Astrocyte of the cerebellum (primary cell): ENCODE measurements around the gene EARS2.

ENCODE experiments used
- DNase-seq: peaks from one replicate; pipeline ENCODE4 v3.0.0-alpha.2; 2011; ENCODE audit warnings: low read depth
- H3K4me3 ChIP-seq: 2 replicates; pipeline ENCODE4 v1.5.1; 2011; ENCODE audit warnings: mild to moderate bottlenecking, low read depth, low read length, moderate library complexity
- in situ Hi-C: cut with HindIII; loops from 2 replicates; pipeline ENCODE4 v1.10.0; 2017; ENCODE audit warnings: low sequenced_read_pairs
- TF ChIP-seq, protein P1 (sequence below): IDR thresholded peaks from 2 replicates; pipeline ENCODE4 v1.5.1; 2012; ENCODE audit warnings: low read length, low read depth, moderate library complexity, mild to moderate bottlenecking; ENCODE audit errors: missing control alignments

Gene EARS2

DNA sequence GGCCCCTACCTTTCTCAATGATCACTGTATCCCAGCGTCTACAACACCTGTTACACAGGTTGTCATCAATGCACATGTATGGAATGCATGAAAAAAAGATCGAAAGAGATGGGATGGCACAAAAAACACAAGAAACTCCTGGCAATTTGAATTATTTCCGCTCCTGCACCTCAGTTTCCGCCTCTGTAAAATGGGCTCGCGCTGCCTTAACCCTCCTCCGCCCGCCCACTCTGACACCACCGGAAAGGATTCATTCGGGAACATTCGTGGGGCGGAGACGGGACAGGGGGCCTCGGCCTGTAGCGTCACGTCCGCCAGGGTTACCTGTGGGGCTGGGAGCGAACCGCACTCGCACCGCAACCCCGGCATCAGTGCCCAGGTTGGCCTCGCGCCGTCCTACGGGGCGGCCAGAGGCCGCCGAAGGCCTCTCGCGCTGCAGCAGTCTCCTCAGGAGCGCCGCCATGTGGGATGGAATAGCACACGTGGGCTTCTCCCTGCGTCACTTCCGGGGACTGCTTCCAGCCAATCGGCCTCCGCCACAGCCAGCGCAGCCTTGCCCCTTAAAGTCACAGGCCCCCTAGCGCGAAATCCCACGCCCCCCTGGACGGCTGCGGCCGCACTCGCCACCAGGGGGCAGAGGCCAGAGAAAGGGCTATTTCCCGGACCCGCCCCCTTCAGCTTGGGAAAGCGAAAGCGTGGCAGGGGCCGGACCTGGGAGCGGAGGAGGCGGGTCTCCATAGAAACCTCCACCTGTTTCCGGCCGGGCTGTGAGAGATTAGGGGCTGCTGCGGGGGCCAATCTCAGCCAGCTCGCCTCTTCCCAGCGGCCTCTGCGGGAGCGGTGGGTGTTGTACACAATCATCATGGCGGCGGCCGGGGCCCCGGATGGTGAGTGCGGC is at the start of gene EARS2, which contains the start of gene UBFD1:
Gene EARS2 (minus strand): TSS at position 470 of the 898 bp plus-strand sequence. CDS start 7 bp downstream, at position 463.
Gene UBFD1 (plus strand): TSS at position 847 of the 898 bp plus-strand sequence. CDS start 16 bp downstream, at position 863.
- in situ Hi-C loops = no loop called here
- peak; percentile 94 for DNase-seq

DNA sequence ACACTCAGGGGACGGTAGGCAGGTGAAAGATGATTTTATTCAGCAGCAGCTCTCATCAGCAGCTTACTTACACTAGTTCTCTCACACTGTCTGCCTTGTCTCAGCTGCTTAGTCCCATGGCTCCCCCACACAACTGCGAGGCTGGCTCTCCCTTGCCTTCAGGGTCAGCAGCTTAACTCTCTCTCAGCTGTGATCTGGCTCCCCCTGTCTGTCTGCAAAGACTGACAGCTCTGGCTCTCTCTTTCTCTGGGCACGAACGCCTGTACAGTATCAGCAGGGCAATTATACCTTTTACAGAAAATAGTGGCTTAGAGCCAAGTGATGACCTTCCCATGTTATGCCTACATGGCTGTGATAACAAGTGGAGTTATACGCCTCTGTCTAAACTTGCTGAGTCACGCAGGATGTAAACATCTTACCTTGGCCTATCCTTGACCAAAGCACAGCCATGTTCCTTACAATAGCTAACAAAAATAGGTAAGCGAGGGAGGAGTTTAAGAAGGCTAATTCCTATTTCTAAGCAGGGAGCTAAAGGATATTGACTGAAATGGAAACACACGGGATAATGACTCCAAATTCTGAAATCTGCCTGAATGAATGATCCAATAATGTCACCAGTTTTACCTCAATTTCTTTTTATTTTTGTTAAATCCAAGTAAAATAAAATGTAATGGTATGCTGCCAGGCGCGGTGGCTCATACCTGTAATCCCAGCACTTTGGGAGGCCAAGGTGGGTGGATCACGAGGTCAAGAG is 40.0 kb upstream of the EARS2 start:
- DNase-seq = no peak
- no peak overlapping the region for H3K4me3 ChIP-seq
- TF ChIP-seq, protein P1, sequence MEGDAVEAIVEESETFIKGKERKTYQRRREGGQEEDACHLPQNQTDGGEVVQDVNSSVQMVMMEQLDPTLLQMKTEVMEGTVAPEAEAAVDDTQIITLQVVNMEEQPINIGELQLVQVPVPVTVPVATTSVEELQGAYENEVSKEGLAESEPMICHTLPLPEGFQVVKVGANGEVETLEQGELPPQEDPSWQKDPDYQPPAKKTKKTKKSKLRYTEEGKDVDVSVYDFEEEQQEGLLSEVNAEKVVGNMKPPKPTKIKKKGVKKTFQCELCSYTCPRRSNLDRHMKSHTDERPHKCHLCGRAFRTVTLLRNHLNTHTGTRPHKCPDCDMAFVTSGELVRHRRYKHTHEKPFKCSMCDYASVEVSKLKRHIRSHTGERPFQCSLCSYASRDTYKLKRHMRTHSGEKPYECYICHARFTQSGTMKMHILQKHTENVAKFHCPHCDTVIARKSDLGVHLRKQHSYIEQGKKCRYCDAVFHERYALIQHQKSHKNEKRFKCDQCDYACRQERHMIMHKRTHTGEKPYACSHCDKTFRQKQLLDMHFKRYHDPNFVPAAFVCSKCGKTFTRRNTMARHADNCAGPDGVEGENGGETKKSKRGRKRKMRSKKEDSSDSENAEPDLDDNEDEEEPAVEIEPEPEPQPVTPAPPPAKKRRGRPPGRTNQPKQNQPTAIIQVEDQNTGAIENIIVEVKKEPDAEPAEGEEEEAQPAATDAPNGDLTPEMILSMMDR = no peak
- in situ Hi-C loops = no loop called here

More for the DNA sequence above, at the start of gene EARS2, which contains the start of gene UBFD1:
- TF ChIP-seq, protein P1 = peak; percentile 56
- H3K4me3 ChIP-seq = peak within 1 kb of the TSS; percentile 92

DNA sequence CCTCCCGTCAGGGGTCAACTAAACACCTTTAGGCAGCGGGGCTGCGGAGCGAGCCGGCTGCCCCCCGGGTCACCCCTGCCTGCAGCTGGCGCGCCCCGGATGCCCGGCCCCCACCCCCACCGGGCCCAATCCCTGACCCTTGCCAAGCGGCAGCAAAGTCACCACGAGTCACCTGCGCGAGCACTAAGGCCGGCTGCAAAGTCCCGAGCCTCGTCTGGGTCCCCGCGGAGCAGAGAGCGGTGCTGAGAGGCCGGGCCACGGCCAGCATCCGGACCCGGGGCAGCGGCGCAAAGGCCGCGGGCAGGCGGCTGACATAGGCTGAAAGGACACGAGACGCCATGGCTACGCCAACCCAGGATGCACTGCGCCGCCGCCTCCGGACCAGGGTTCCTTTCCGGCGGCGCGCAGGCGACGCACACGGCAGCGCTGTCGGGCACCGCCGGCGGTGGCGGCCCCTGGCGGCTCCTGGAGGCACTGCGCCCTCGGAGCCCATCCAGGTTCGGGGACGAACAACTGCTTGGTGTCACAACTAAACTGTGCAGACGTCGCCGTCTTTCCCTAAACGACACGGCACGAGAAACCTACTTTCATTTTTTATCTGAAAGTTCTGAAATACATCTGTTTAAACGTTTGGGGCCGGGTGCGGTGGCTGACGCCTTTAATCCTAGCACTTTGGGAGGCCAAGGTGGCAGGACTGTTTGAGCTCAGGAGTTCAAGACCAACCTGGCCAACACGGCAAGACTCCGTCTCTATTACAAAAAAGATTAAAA is 39.0 kb upstream of the EARS2 start, which contains the start of gene NDUFAB1:
Gene NDUFAB1 (minus strand): TSS at position 366 of the 770 bp plus-strand sequence. CDS start 26 bp downstream, at position 340.
- TF ChIP-seq, protein P1 = peak; percentile 99
- in situ Hi-C loops = no loop called here
- peak within 1 kb of the TSS; percentile 95 for H3K4me3 ChIP-seq
- DNase-seq = peak; percentile 57

DNA sequence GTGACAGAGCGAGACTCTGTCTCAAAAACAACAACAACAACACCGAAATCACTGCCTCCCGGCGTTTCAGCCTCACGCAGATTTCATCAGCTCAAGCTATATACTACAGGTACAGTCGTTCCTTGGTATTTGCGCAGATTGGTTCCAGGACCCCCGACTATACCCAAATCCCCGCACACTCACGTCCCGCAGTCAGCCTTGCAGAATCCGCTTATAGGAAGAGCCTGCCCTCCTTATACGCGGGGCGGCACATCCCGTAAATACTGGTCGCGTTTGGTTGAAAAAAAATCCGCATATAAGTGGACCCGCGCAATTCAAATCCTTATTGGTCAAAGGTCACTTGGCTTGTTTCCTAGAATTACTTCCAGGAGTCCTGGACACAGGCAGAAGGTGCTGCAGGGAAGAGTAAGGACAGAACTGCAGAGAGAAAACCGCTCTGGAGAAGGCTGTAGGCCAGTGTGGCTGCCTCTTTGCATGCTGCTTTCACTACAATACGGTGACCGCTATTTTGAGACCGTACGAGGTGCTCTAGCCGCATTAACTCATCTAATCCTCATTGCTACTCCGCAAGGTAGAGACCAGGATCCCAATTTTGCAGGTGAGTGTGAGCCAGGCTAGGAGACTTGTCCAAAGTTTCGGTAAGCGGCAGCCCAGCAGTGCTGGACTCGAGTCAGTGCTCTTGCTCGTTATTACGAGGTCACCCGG is 38.2 kb upstream of the EARS2 start:
- in situ Hi-C loops = no loop called here
- TF ChIP-seq, protein P1 = no peak
- peak overlapping the region; percentile 95 for H3K4me3 ChIP-seq
- no peak for DNase-seq

DNA sequence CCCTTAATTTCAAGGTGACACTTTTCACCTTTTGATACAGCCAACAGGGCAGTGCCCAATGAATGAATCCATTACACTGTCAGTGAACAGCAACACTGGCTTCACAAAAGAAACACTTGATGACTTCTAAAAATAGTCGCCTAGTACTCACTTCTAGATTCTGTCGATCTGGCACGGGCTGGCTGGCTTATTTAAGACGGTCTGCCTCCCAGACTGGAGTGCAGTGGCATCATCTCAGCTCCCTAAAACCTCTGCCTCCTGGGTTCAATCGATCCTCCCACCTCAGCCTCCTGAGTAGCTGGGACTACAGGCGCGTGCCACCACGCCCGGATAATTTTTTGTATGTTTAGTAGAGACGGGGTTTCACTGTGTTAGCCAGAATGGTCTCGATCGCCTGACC is 37.0 kb upstream of the EARS2 start:
- TF ChIP-seq, protein P1 = no peak
- H3K4me3 ChIP-seq = no peak overlapping the region
- DNase-seq = no peak
- in situ Hi-C loops = no loop called here
